HEK293T (cell line): Measurements from ENCODE around the gene FKBP3.

Experiments used
- FOXA1 ChIP-seq: fragments of 450-650 bp; IDR thresholded peaks from 2 replicates; pipeline ENCODE4 v1.6.1; 2016; ENCODE audit warnings: mild to moderate bottlenecking
- FOXM1 ChIP-seq: fragments of 450-650 bp; IDR thresholded peaks from 2 replicates; pipeline ENCODE4 v1.6.1; 2017; ENCODE audit warnings: mild to moderate bottlenecking, borderline replicate concordance
- TARDBP ChIP-seq: fragments of 450-650 bp; IDR thresholded peaks from 2 replicates; pipeline ENCODE4 v1.6.1; 2016
- TF ChIP-seq, protein P1 (sequence below): fragments of 450-650 bp; IDR thresholded peaks from 2 replicates; pipeline ENCODE4 v1.6.1; 2016

DNA sequence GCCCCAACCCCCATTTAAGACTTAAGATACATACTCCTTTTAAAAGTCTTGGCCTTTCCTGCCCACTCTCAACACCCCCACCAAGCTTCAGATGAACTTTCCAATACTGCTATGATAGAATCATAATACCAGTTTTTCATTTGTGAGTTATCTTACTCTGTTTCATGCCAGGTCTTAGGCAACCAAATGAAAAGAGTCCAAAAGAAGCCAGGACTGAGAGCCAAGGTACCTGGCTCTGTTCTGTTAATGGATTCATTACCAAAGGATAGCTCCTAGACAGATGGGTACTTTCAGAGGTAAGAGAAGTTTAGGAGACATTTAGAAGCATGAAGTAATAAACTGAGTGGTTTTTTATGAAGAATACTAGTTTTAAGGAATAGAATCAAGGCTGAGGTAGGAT is 35.6 kb upstream of the FKBP3 start:
- TF ChIP-seq FOXA1 = no peak
- TF ChIP-seq, protein P1, sequence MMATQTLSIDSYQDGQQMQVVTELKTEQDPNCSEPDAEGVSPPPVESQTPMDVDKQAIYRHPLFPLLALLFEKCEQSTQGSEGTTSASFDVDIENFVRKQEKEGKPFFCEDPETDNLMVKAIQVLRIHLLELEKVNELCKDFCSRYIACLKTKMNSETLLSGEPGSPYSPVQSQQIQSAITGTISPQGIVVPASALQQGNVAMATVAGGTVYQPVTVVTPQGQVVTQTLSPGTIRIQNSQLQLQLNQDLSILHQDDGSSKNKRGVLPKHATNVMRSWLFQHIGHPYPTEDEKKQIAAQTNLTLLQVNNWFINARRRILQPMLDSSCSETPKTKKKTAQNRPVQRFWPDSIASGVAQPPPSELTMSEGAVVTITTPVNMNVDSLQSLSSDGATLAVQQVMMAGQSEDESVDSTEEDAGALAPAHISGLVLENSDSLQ = no peak
- TF ChIP-seq FOXM1 = no peak
- no peak for TF ChIP-seq TARDBP
